ENCODE data around the gene SELENOS. TPM values are rescaled to one million over a fixed set of nuclear protein-coding genes. Genes with fewer than 3 reads are reported as not detected.

SELENOS gene
- polyA plus RNA-seq, 3 donors, result 70.8 to 71.8 (median 71.0) TPM

DNA sequence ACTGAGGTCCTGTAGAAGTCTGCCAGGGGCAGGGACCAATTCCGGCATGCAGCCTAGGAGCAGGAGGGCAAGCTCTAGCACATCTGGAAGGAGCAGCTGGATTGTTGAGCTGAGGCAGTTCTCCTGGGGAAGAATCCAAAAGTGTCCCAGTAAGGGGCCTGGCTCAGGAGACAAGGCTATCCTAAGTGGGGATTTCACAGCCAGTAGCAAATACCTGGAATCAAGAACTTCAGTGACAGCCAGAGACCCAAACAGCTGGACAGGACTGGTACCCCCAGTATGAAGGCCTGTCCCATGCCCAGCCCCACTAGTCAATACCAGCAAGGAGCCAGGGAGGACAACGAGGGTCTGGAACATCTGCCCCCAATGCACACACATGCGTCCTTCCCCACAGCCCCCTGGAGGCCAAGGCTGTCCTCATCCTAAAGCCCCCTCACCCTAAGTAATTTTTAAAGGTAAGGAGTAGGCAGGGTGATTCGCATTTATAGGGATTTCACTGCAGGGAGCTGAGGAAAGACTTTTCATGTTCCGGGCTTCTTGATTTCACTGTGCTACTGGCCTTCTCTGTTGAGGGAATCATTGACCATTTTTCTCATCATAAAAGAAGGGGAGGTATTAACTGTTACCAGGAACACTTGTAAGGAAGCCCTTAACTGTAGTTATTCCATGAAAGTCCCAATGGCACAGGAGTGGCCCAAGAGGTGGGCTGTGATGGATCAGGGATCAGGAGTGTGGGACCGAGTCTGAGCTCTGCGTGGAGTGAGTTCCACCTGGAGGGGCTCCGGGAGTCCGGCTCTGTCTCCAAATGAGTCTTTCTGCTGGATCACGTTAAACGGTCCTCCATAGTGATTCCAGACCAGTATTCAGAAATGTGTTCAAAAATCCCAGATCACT is 22.9 kb downstream of the SELENOS start:
- no peak for DNase-seq (ENCODE audit: low read depth in 3 of 3, low spot score in 2 of 3)

GRCh38 chr15:101252836-101253235 is 24.4 kb downstream of the SELENOS start:
- DNase-seq (ENCODE audit: low read depth in 3 of 3, low spot score in 2 of 3), result no peak

GRCh38 chr15:101251830-101252820 is 25.2 kb downstream of the SELENOS start, which contains the start of gene CHSY1:
CHSY1 (minus strand) TSS chr15:101252048; CDS start chr15:101251456, 592 bp downstream.
- DNase-seq (ENCODE audit: low read depth in 3 of 3, low spot score in 2 of 3), result peak; percentile 77 to 84 (median 82)

DNA sequence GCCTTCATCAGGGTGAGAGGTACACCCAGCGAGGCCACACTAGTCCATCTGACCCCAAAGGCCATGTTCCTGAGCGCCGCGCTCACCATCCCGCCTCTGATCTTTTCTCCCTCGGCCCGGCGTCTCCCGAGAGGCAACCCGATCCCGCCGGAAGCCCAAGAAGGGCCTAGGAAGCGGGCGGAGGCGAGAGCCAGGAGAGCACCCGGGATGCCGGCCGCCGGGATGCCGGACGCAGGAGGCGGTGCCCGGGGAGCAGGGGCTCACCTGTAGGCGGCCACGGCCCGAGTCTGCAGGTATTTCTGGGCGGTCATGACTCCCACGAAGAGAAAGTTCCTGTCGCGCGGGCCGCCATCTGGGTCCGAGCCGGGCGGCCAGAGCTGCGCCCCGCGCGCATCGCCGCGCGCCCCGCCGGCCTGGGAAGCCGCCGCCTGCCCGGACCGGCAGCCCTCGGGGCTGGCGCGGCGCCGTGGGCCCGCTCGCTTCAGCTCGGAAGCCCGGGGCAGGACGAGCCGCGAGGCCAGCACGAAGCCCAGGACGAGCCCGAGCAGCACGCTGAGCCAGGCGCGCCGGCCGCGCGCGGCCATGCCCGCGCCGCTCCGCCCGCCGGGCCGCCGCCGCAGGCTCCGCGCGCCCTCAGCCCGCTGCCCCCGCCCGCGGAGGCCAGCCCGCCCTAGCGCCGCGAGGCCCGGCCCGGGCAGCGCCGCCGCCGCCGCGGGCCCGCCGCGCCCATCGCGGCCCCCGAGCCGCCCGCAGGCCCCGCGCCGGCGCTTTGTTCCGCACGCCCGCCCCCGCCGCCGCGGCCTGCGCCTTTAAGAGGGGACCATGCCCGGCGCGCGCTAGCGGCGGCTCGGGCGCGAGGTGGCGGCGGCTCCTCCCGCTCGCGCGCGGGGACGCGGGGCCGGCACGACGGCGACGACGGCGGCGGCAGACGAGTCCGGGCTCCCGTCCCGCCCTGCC is 26.1 kb downstream of the SELENOS start:
- DNase-seq (ENCODE audit: low read depth in 3 of 3, low spot score in 2 of 3), result no peak

DNA sequence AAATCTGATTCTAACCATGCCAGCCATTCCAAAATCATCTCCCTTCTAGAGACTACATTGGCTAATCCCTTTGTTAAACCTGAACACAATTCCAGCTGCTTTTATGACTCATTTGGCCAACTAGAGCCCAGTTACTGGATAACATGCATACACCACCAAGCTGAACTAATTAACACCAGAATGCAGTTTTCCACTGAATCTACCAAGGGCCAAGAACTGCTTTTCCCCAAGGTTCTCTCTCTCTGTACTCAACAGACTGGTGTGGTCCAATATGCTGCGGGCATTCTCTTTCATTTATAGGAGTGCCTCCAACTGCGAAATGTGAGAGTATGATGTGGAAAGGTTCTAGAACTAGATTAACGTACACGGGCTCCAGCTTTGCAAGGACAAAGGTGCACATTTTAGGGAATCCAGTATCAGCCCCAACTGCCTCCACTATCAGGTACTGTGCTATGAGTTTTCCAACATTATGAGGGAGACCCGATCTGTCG is 26.9 kb downstream of the SELENOS start:
- no peak for DNase-seq (ENCODE audit: low read depth in 3 of 3, low spot score in 2 of 3)

GRCh38 chr15:101248274-101248673 is 29.0 kb downstream of the SELENOS start:
- no peak for DNase-seq (ENCODE audit: low read depth in 3 of 3, low spot score in 2 of 3)

- no peak for DNase-seq (ENCODE audit: low read depth in 3 of 3, low spot score in 2 of 3)
Observed at GRCh38 chr15:101246824-101247745, 30.2 kb downstream of the SELENOS start.

DNA sequence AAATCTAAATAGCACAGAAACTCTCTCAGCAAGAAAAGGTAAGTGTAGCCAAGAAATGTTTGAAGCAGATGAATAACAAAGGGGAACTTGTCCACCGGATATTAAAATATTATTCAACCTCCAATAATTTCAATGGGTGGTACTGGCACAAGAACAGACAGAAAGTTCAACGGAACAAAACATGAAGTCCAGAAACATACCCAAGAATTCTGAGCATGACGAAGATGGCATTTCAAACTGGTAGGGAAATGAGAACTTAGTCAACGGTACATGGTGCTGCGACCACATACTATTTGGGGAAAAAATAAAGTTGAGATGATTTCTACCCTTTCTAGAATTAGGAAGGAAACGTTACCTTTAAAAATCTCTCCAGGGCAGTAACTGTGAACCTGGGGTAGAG is 30.9 kb downstream of the SELENOS start:
- no peak for DNase-seq (ENCODE audit: low read depth in 3 of 3, low spot score in 2 of 3)

DNA sequence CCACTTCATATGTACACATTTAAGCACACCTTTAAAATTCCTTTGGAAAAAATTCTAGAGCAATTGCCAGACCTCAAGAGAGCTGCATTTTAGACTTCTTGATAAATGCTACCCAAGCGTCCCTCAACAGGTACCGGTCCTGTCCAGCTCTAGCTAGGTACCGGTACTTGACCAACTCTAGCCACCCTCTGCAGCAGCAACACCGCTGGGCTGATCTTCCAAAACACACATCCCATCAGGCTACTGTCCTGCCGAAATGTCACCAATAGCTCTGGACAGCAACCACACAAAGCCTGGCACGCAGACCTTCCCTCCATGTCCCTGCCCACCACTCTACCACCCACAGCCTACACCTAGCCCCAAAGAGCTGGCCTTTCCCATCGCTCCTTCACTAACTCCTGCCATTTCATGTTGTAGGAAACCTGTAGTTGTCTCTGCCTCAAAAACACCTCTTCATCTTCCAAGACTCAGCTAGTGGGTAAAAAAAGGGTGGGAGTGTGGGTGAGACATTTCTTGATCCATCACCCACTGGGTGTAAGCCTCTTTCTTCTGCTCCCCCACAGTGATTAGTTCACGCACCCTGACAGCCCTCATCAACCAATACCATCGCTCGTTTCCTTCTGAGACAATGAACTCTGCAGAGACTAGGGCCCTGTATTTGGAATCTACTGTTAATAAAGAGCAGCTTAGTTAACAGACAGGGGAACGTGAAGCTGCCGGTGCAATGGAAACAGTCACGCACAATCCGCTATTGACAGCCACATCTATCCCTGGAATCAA is 32.2 kb downstream of the SELENOS start:
- no peak for DNase-seq (ENCODE audit: low read depth in 3 of 3, low spot score in 2 of 3)

DNA sequence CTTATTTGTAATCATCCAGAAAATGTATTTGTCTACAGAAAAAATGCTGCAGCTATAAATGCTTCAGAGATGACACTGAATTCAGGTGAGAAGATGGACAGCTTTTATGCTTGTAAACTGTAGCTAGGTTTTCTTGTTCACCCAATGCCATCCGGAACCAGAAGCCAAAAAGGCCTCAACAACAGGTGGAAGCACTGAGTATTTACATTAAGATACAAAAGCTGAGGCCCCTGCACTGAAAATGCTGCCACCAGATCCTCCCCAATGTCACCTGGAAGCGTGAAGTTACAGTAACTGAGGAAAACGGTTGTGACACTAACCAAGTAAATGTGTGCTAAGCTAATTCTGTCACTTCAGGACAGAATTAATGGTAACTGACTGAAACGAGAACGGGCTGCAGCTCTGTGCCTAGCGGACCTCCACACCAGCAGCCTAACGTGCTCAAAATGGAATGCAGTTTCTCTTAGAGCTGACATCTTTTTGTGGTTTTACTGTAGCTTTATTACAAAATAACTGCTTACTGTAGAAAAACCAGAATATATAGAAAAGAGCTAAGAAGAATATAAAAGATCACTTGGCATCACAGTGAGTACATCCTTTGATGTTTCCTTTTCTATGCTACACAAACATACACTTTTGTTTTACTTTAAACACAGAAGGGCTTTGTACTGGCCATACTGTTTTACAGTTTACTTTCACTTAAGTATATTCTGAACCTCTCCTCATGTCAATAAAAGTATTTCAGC is 33.1 kb downstream of the SELENOS start:
- no peak for DNase-seq (ENCODE audit: low read depth in 3 of 3, low spot score in 2 of 3)

GRCh38 chr15:101243420-101243819 is 33.9 kb downstream of the SELENOS start:
- no peak for DNase-seq (ENCODE audit: low read depth in 3 of 3, low spot score in 2 of 3)

DNA sequence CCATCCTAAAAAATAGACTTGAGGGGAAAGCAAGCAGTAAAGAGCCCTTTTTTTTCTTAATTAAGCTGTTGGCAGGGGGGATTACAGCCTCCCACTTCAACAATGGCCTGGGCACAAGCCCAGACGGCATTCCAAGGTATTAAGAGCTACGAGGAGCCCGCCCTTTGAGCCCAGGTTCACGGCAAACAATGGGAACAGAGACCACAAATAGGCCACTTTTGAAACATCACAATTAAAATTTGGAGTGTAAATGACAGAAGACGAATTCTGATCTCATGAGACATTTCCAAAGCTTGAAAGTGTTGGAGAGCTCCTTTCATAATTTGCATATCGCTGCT is 34.3 kb downstream of the SELENOS start:
- DNase-seq (ENCODE audit: low read depth in 3 of 3, low spot score in 2 of 3), result no peak

- no peak for DNase-seq (ENCODE audit: low read depth in 3 of 3, low spot score in 2 of 3)
Observed at GRCh38 chr15:101242160-101242998, 34.9 kb downstream of the SELENOS start.

- no peak for DNase-seq (ENCODE audit: low read depth in 3 of 3, low spot score in 2 of 3)
Observed at GRCh38 chr15:101240358-101240757, 36.9 kb downstream of the SELENOS start.

GRCh38 chr15:101239724-101240136 is 37.6 kb downstream of the SELENOS start:
- DNase-seq (ENCODE audit: low read depth in 3 of 3, low spot score in 2 of 3), result no peak

GRCh38 chr15:101237251-101237650 is 40.0 kb downstream of the SELENOS start:
- no peak for DNase-seq (ENCODE audit: low read depth in 3 of 3, low spot score in 2 of 3)
